ENCODE data around the gene ABHD17C. TPM values are rescaled to one million over a fixed set of nuclear protein-coding genes. Genes with fewer than 3 reads are reported as not detected.

Gene ABHD17C
- total RNA-seq, 1 experiment from 2014 or later: 11.9 TPM

DNA sequence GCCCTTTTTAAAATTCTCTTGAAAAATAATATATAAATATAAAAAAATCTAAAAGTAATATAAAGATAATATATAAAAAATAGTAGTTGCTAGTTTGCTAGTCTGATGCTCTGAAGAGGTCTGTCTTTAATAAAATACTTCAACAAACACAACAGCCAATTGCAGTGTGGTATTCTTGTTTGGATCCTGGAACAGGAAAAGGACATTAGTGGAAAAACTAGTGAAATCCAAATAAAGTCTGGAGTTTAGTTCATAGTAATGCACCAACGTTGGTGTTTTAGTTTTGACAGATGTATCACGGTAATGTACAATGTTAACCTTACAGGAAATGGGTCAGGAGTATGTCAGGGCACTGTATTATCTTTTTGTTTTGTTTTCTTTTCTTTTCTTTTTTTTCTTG, 58.1 kb downstream of the ABHD17C start:
- ChIA-PET POLR2A (no interaction called here), CTCF (interaction anchor here (0.8 to 1.3 kb wide), 3 partner anchors 8 to 298 kb away, joined by 3 read pairs; no protein-coding TSS in a partner anchor)
- H3K9me3 Mint-ChIP-seq (ENCODE audit: unreplicated experiment): no peaks in the 10 kb centered on the region

DNA sequence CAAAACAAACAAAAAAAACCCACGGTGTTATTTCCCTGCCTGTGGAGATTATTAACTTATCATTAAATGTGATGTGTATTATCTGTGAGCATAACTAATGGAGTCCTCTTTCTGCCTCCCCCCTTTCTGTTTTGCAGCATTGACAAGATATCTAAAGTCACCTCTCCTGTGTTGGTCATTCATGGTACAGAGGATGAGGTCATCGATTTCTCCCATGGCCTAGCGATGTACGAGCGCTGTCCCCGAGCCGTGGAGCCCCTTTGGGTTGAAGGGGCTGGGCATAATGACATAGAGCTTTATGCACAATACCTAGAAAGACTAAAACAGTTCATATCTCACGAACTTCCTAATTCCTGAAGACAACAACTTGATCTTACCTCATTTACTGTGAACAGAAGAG, 58.9 kb downstream of the ABHD17C start:
- Mint-ChIP-seq H3K27ac (ENCODE audit: low read depth, unreplicated experiment) (no peak overlapping the region), H3K9me3 (ENCODE audit: unreplicated experiment) (no peaks in the 10 kb centered on the region), H3K36me3 (ENCODE audit: insufficient read depth, unreplicated experiment) (peaks cover 23% of the 10 kb centered on the region), H3K4me3 (ENCODE audit: unreplicated experiment) (no peak overlapping the region), H3K4me1 (ENCODE audit: insufficient read depth, unreplicated experiment) (no peaks in the 10 kb centered on the region), H3K27me3 (ENCODE audit: insufficient read depth, unreplicated experiment) (no peaks in the 10 kb centered on the region)
- TF ChIP-seq, protein P1, sequence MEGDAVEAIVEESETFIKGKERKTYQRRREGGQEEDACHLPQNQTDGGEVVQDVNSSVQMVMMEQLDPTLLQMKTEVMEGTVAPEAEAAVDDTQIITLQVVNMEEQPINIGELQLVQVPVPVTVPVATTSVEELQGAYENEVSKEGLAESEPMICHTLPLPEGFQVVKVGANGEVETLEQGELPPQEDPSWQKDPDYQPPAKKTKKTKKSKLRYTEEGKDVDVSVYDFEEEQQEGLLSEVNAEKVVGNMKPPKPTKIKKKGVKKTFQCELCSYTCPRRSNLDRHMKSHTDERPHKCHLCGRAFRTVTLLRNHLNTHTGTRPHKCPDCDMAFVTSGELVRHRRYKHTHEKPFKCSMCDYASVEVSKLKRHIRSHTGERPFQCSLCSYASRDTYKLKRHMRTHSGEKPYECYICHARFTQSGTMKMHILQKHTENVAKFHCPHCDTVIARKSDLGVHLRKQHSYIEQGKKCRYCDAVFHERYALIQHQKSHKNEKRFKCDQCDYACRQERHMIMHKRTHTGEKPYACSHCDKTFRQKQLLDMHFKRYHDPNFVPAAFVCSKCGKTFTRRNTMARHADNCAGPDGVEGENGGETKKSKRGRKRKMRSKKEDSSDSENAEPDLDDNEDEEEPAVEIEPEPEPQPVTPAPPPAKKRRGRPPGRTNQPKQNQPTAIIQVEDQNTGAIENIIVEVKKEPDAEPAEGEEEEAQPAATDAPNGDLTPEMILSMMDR (IDR thresholded peaks at IDR 0.05; ENCODE audit: unreplicated experiment): no peak
- ChIA-PET POLR2A (no interaction called here), CTCF (interaction anchor here (0.7 to 1.1 kb wide), 2 partner anchors 25 to 298 kb away, joined by 3 to 6 read pairs; partner anchors contain the start of gene CEMIP)
- no TSS peak for BruUV-seq (replicated peaks)
- no peak for DNase-seq (ENCODE audit: unreplicated experiment)
- intact Hi-C loops (cut with micrococcal nuclease): no loop called here

More for the DNA sequence above, 58.1 kb downstream of the ABHD17C start:
- Mint-ChIP-seq H3K4me3 (ENCODE audit: unreplicated experiment) (no peak overlapping the region), H3K27ac (ENCODE audit: low read depth, unreplicated experiment) (no peak overlapping the region), H3K4me1 (ENCODE audit: insufficient read depth, unreplicated experiment) (no peaks in the 10 kb centered on the region), H3K36me3 (ENCODE audit: insufficient read depth, unreplicated experiment) (peaks cover 28% of the 10 kb centered on the region), H3K27me3 (ENCODE audit: insufficient read depth, unreplicated experiment) (no peaks in the 10 kb centered on the region)
- TF ChIP-seq, protein P1 (IDR thresholded peaks at IDR 0.05; ENCODE audit: unreplicated experiment): no peak
- intact Hi-C loops (cut with micrococcal nuclease): no loop called here
- no peak for DNase-seq (ENCODE audit: unreplicated experiment)
- BruUV-seq (replicated peaks): no TSS peak

DNA sequence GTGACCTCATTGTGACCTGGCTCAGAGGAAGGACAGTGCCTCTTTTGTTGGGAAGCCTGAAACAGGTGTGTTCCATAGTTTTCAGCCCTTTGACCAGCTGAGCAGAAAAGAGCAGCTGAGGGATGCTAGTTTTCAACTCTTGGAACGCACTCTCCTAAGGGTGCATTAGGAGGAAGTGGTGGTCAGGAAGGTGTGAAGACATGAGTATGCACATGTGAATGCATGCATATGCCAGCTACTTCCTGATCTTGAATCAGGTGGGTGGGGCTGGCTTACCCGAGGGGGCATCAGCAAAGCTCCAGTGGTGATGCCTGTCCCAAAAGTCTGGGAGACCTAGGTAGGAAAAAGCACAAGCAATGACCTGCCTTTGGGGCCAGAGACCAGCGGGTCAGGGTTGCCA, 60.8 kb downstream of the ABHD17C start:
- H3K4me3 Mint-ChIP-seq (ENCODE audit: unreplicated experiment): no peak overlapping the region
- no TSS peak for BruUV-seq (replicated peaks)
- intact Hi-C loops (cut with micrococcal nuclease): no loop called here
- H3K27me3 Mint-ChIP-seq (ENCODE audit: insufficient read depth, unreplicated experiment): no peaks in the 10 kb centered on the region
- TF ChIP-seq, protein P1 (IDR thresholded peaks at IDR 0.05; ENCODE audit: unreplicated experiment): no peak
- H3K4me1 Mint-ChIP-seq (ENCODE audit: insufficient read depth, unreplicated experiment): no peaks in the 10 kb centered on the region
- H3K36me3 Mint-ChIP-seq (ENCODE audit: insufficient read depth, unreplicated experiment): peaks cover 23% of the 10 kb centered on the region
- ChIA-PET POLR2A (interaction anchor here (0.8 kb wide), 1 partner anchor 25 kb away, joined by 4 read pairs; no protein-coding TSS in a partner anchor), CTCF (interaction anchor here (0.9 to 1.0 kb wide), 2 partner anchors 23 to 190 kb away, joined by 3 to 5 read pairs; partner anchors contain the start of gene CEMIP)
- H3K9me3 Mint-ChIP-seq (ENCODE audit: unreplicated experiment): no peaks in the 10 kb centered on the region
- DNase-seq (ENCODE audit: unreplicated experiment): no peak
- no peak overlapping the region for H3K27ac Mint-ChIP-seq (ENCODE audit: low read depth, unreplicated experiment)

DNA sequence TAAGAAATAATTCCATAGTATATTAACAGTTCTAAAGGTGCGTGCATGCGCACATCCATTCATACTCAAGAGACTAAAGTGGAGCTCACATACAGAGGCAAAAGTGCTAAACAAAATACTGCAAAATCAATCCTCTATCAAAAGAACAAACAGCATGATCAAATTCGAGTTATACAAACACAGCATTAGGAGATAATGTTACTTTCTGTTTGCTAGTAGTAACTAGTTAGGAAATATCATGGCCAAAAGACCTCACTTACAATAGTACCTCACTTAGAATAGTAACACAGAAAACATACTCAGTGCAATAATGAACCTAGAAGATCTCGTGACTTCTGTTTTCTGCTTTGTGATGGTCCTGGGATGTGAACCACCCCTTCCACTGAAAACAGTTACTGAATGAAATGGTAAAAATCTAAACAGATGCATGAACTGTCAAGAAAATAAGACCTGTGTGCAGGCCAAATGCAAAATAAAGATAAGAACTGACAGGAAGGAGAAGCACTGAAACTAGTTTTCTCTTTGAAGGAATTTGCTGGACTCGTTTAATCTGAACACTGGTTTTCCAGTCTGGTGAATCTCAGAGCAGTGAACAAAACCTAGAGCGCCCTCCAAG, 63.1 kb downstream of the ABHD17C start:
- no peak for DNase-seq (ENCODE audit: unreplicated experiment)
- no peak overlapping the region for H3K27ac Mint-ChIP-seq (ENCODE audit: low read depth, unreplicated experiment)
- ChIA-PET CTCF (no interaction called here), POLR2A (no interaction called here)
- no peaks in the 10 kb centered on the region for H3K27me3 Mint-ChIP-seq (ENCODE audit: insufficient read depth, unreplicated experiment)
- H3K4me1 Mint-ChIP-seq (ENCODE audit: insufficient read depth, unreplicated experiment): no peaks in the 10 kb centered on the region
- H3K36me3 Mint-ChIP-seq (ENCODE audit: insufficient read depth, unreplicated experiment): peaks cover 23% of the 10 kb centered on the region
- TF ChIP-seq, protein P1 (IDR thresholded peaks at IDR 0.05; ENCODE audit: unreplicated experiment): no peak
- H3K9me3 Mint-ChIP-seq (ENCODE audit: unreplicated experiment): no peaks in the 10 kb centered on the region
- no peak overlapping the region for H3K4me3 Mint-ChIP-seq (ENCODE audit: unreplicated experiment)
- no TSS peak for BruUV-seq (replicated peaks)
- intact Hi-C loops (cut with micrococcal nuclease): no loop called here

All from MCF 10A (cell line).